ENCODE results near the gene GALNTL6.

DNA sequence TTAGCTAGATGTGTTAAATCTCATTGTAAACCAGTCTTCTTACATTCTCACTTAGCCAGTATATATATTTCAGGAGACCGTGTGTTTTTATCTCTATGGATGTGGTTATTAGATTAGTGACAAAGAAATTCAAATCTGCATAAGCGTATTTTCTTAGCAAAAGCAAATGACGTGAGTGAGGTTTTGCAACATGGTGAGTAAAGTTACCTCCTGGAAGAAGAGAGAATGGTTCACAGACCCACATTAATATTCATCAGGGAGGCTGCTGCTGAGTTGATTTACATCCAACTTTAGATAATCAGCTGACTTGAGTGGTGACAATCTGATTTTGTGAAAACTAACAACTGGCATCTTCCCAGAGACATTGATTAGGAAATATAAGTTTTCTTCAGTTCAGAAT, 765.5 kb downstream of the GALNTL6 start:
- TF ChIP-seq, protein P1, sequence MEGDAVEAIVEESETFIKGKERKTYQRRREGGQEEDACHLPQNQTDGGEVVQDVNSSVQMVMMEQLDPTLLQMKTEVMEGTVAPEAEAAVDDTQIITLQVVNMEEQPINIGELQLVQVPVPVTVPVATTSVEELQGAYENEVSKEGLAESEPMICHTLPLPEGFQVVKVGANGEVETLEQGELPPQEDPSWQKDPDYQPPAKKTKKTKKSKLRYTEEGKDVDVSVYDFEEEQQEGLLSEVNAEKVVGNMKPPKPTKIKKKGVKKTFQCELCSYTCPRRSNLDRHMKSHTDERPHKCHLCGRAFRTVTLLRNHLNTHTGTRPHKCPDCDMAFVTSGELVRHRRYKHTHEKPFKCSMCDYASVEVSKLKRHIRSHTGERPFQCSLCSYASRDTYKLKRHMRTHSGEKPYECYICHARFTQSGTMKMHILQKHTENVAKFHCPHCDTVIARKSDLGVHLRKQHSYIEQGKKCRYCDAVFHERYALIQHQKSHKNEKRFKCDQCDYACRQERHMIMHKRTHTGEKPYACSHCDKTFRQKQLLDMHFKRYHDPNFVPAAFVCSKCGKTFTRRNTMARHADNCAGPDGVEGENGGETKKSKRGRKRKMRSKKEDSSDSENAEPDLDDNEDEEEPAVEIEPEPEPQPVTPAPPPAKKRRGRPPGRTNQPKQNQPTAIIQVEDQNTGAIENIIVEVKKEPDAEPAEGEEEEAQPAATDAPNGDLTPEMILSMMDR (IDR thresholded peaks at IDR 0.05; ENCODE audit: insufficient read depth, low read length): no peak
- TF ChIP-seq SPI1 (IDR thresholded peaks at IDR 0.05; ENCODE audit: borderline replicate concordance, low read depth) (no peak), POLR2AphosphoS5 (IDR thresholded peaks at IDR 0.05; ENCODE audit: low read depth) (no peak), GABPA (IDR thresholded peaks at IDR 0.05; ENCODE audit: low read depth) (no peak)

Measured in HL-60 (cell line).